Adrenal gland (tissue), 12 donors: ENCODE data around the gene RADIL. TPM values are rescaled to one million over a fixed set of nuclear protein-coding genes. Genes with fewer than 3 reads are reported as not detected.
A peak's percentile ranks its signal among the peaks of the same experiment; 100 is the strongest.

Experiments
- DNase-seq, 7 donors: peaks; one replicate each; pipeline ENCODE4 v3.0.0-alpha.2; 2019 to 2020
- H3K27ac ChIP-seq, 5 donors: fragments of 200-600 bp; sonication (generic) in 4 of 5; 1 replicate in 3 of 5; 2 replicates in 2 of 5; pipeline versions ENCODE4 v1.5.1 to v1.8.0; 2016 to 2020; ENCODE audit warnings: mild to moderate bottlenecking in 1 of 5
- H3K27me3 ChIP-seq: fragments of 200-600 bp; 2 replicates; pipeline ENCODE4 v1.8.0; 2021
- H3K36me3 ChIP-seq, 2 donors: fragments of 200-600 bp; replicated peaks in 1 of 2; 1 replicate in 1 of 2; 2 replicates in 1 of 2; pipeline versions ENCODE4 v1.5.1 to v1.8.0; 2018 to 2022
- H3K4me1 ChIP-seq, 2 donors: fragments of 200-600 bp; replicated peaks in 1 of 2; 1 replicate in 1 of 2; 2 replicates in 1 of 2; pipeline versions ENCODE4 v1.5.1 to v1.8.0; 2018 to 2021
- H3K4me3 ChIP-seq, 4 donors: fragments of 200-600 bp; sonication (generic) in 3 of 4; one replicate each; pipeline ENCODE4 v1.5.1; 2016 to 2018
- H3K9me3 ChIP-seq, 3 donors: fragments of 200-600 bp; sonication (generic) in 1 of 3; replicated peaks in 1 of 3; 1 replicate in 2 of 3; 2 replicates in 1 of 3; pipeline versions ENCODE4 v1.5.1 to v1.8.0; 2016 to 2021
- CTCF ChIP-seq, 6 experiments: fragments of 450-650 bp in 4 of 6; fragments of 200-600 bp in 2 of 6; sonication (generic) in 1 of 6; IDR thresholded peaks; 1 replicate in 5 of 6; 2 replicates in 1 of 6; pipeline versions ENCODE4 v1.5.1 to v1.8.0; 2016 to 2021; ENCODE audit warnings: antibody characterized with exemption in 6 of 6, mild to moderate bottlenecking in 2 of 6, moderate library complexity in 1 of 6
- POLR2A ChIP-seq, 2 donors: fragments of 450-650 bp; IDR thresholded peaks; one replicate each; pipeline ENCODE4 v1.6.1; 2017; ENCODE audit warnings: antibody characterized with exemption in 2 of 2, mild to moderate bottlenecking in 2 of 2, moderate library complexity in 1 of 2
- WGBS, 4 donors: extraction: QIAGEN DNeasy Blood & Tissue Kit in 2 of 4; methylation state at CpG; one replicate each; pipeline versions ENCODE4 v1.1.5 to v1.1.7; 2013 to 2017; 5-methylcytosine and 5-hydroxymethylcytosine counted together
- intact Hi-C, 2 donors: fragments of 100-400 bp; cut with DNase I; formaldehyde crosslinking; loops; one replicate each; pipeline versions ENCODE4 v1.14.1 to v1.15.0; 2022 to 2023
- polyA plus RNA-seq, 3 donors: library from polyadenylated mRNA; stranded (reverse); fragments of 200-250 nt in 2 of 3; fragments of 350-450 nt in 1 of 3; fragmentation: Illumina TruSeq in 1 of 3; extraction: RNeasy Lipid Tissue Mini Kit (QIAGEN cat#74804) in 1 of 3; gene quantifications; one replicate each; pipeline ENCODE4 v1.2.3, GENCODE V29; 2013 to 2014
- total RNA-seq, 9 donors: library from RNA; depleted of rRNA in 4 of 9; stranded (reverse); fragments of >200 nt in 4 of 9; fragments of 120-200 nt in 1 of 9; fragmentation: NEBNext Ultra II Directional in 1 of 9; extraction: Animal tissue kit (Norgen Biotek cat#: 25700) in 1 of 9; gene quantifications; one replicate each; pipeline versions ENCODE4 v1.1.0 to v1.2.4, GENCODE V29; 2013 to 2023
- donor health status: healthy with polysubstance abuse.
- donor health status: Bipolar disorder and iron deficiency.
- donor health status: DM: yes; HTN: yes; CAD: no.
- donor health status: DM: no; HTN: no; CAD: no.
- donor health status: DM: no; HTN: no; CAD: no.
- donor health status: DM: yes; HTN: yes; CAD: no.

Gene RADIL
- total and polyA plus RNA-seq, 12 donors = 0.16 to 7.8 (median 1.4) TPM

GRCh38 chr7:4831723-4832495 lies 51.6 kb downstream of the RADIL start:
- Histone ChIP-seq H3K9me3 (no peaks in the 10 kb centered on the region), H3K27me3 (no peaks in the 10 kb centered on the region), H3K4me3 (no peak overlapping the region), H3K36me3 (no peaks in the 10 kb centered on the region), H3K27ac (no peak overlapping the region), H3K4me1 (no peaks in the 10 kb centered on the region)
- WGBS, 4 donors = 78 to 85% (median 80%) methylated on average over 16 to 17 of the region's 17 CpGs
- intact Hi-C loops = no loop called here
- TF ChIP-seq CTCF (IDR thresholded peaks at IDR 0.05) (no peak), POLR2A (IDR thresholded peaks at IDR 0.05) (no peak)
- peak in 1 of 7 donors; percentile 68 for DNase-seq

DNA sequence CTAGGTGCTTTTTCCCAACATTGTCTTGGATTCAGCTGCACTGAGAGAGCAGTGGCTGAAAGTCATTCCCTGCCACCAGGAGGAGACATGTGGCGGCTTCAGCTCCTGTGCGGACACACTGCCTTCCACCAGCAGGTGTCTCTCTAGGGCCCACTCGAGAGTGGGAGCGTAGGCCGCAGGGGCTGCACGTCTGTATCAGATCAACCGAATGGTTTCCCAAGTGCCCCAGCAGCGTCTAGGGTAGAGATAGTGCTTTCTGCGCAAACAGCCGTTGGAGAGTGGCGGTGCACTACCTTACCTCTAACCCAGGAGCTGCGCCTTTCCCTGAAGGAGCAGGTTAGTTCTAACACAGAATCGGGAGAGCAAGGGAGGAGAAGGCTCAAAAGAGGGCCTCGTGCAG lies 53.3 kb downstream of the RADIL start:
- DNase-seq = peak; percentile 63 to 84 (median 75)

GRCh38 chr7:4828720-4829383 lies 54.7 kb downstream of the RADIL start:
- intact Hi-C loops = no loop called here
- no peaks in the 10 kb centered on the region for H3K27me3 ChIP-seq
- 68 to 88% (median 82%) methylated on average over 13 to 17 of the region's 17 CpGs for WGBS, 4 donors
- no peak overlapping the region for H3K27ac ChIP-seq
- no peaks in the 10 kb centered on the region for H3K36me3 ChIP-seq
- no peaks in the 10 kb centered on the region for H3K4me1 ChIP-seq
- DNase-seq = no peak
- no peaks in the 10 kb centered on the region for H3K9me3 ChIP-seq
- TF ChIP-seq CTCF (IDR thresholded peaks at IDR 0.05) (no peak), POLR2A (IDR thresholded peaks at IDR 0.05) (no peak)
- H3K4me3 ChIP-seq = no peak overlapping the region

More for the DNA sequence above, 53.3 kb downstream of the RADIL start:
- Histone ChIP-seq H3K4me1 (no peaks in the 10 kb centered on the region), H3K27ac (no peak overlapping the region), H3K9me3 (no peaks in the 10 kb centered on the region), H3K36me3 (no peaks in the 10 kb centered on the region), H3K27me3 (no peaks in the 10 kb centered on the region), H3K4me3 (no peak overlapping the region)
- WGBS, 4 donors = 31 to 53% (median 36%) methylated on average over 9 to 14 of the region's 14 CpGs
- intact Hi-C loops = no loop called here
- TF ChIP-seq POLR2A (IDR thresholded peaks at IDR 0.05) = no peak
- TF ChIP-seq CTCF (IDR thresholded peaks at IDR 0.05) = peak; percentile 59 to 91 (median 76)

DNA sequence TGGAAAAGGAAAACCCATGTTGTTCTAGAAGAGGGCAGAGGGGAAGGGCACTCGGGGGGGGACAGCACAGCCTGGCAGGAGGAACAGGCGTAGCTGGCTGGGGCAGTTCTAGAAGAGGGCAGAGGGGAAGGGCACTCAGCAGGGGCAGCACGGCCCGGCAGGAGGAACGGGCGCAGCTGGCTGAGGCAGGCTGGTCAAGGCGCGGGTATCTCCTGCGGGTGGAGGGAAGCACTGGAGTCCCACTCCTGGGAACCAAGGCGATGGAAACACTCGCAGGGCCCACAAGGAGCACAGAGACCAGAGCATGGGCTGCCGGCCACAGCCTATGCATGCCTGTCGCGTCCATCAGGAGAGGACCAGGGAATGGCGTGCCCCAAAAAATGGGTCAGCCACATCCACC lies 58.4 kb downstream of the RADIL start:
- intact Hi-C loops = no loop called here
- 79 to 92% (median 90%) methylated on average over 9 to 15 of the region's 15 CpGs for WGBS, 4 donors

More for the DNA sequence above, 58.4 kb downstream of the RADIL start:
- no peaks in the 10 kb centered on the region for H3K4me1 ChIP-seq
- no peaks in the 10 kb centered on the region for H3K27me3 ChIP-seq
- no peak overlapping the region for H3K4me3 ChIP-seq
- TF ChIP-seq CTCF (IDR thresholded peaks at IDR 0.05) (no peak), POLR2A (IDR thresholded peaks at IDR 0.05) (no peak)
- H3K9me3 ChIP-seq = no peaks in the 10 kb centered on the region
- no peak overlapping the region for H3K27ac ChIP-seq
- H3K36me3 ChIP-seq = no peaks in the 10 kb centered on the region
- DNase-seq = no peak
